Lung (tissue), 12 donors: ENCODE measurements around the gene RXFP2. TPM values are rescaled to one million over a fixed set of nuclear protein-coding genes. Genes with fewer than 3 reads are reported as not detected.

ENCODE experiments used
- ATAC-seq: fragments of 200-7000 bp; cut with Tn5 transposase; one replicate; pipeline ENCODE4 v1.9.1; 2020; ENCODE audit warnings: moderate number of reproducible peaks; ENCODE audit not compliant: insufficient read depth, low FRiP score
- DNase-seq, 3 donors: peaks; one replicate each; pipeline ENCODE4 v3.0.0-alpha.2; 2013 to 2017
- H3K27ac ChIP-seq, 2 donors: one replicate each; pipeline ENCODE4 v1.5.1; 2013; ENCODE audit warnings: mild to moderate bottlenecking in 2 of 2, moderate library complexity in 2 of 2, control low read depth in 1 of 2, inconsistent platforms in 1 of 2, low read depth in 1 of 2, low read length in 1 of 2
- H3K27me3 ChIP-seq, 3 donors: one replicate each; pipeline ENCODE4 v1.5.1; 2013; ENCODE audit warnings: low read length in 2 of 3; ENCODE audit not compliant: control insufficient read depth in 3 of 3, insufficient read depth in 3 of 3
- H3K36me3 ChIP-seq, 4 donors: one replicate each; pipeline ENCODE4 v1.5.1; 2013; ENCODE audit warnings: low read length in 4 of 4, mild to moderate bottlenecking in 1 of 4, moderate library complexity in 1 of 4; ENCODE audit not compliant: control insufficient read depth in 4 of 4, insufficient read depth in 4 of 4
- H3K4me1 ChIP-seq, 5 donors: one replicate each; pipeline ENCODE4 v1.5.1; 2013; ENCODE audit warnings: low read length in 5 of 5, mild to moderate bottlenecking in 2 of 5, moderate library complexity in 1 of 5; ENCODE audit not compliant: control insufficient read depth in 5 of 5, insufficient read depth in 5 of 5
- H3K4me3 ChIP-seq: one replicate; pipeline ENCODE4 v1.5.1; 2013; ENCODE audit warnings: mild to moderate bottlenecking, control low read depth, moderate library complexity
- H3K9ac ChIP-seq, 2 donors: one replicate each; pipeline ENCODE4 v1.5.1; 2013; ENCODE audit warnings: low read length in 2 of 2, control low read depth in 1 of 2; ENCODE audit not compliant: insufficient read depth in 1 of 2
- H3K9me3 ChIP-seq, 4 donors: one replicate each; pipeline ENCODE4 v1.5.1; 2013; ENCODE audit warnings: low read length in 3 of 4, mild to moderate bottlenecking in 1 of 4, moderate library complexity in 1 of 4; ENCODE audit not compliant: control insufficient read depth in 4 of 4, insufficient read depth in 3 of 4
- WGBS, 2 donors: extraction: QIAGEN DNeasy Blood & Tissue Kit; methylation state at CpG; one replicate each; pipeline ENCODE4 v1.1.7; 2013; 5-methylcytosine and 5-hydroxymethylcytosine counted together
- polyA plus RNA-seq, 2 donors: library from polyadenylated mRNA; stranded (reverse); fragments of 200-250 nt; gene quantifications; one replicate each; pipeline ENCODE4 v1.2.1, GENCODE V29; 2013
- total RNA-seq, 2 donors: library from RNA; depleted of rRNA in 1 of 2; stranded (reverse); fragments of >200 nt in 1 of 2; gene quantifications; one replicate each; pipeline ENCODE4 v1.2.1, GENCODE V29; 2014 to 2021
- TF ChIP-seq, protein P1 (sequence below): IDR thresholded peaks from 2 replicates; pipeline ENCODE4 v1.5.1; 2012; ENCODE audit warnings: mild to moderate bottlenecking; ENCODE audit errors: control extremely low read depth, extremely low read depth
- donor health status: control.
- donor health status: control.
- donor health status: Bipolar disorder and iron deficiency.
- donor health status: healthy.
- donor health status: DM: yes; HTN: yes; CAD: no.

Gene RXFP2
- total and polyA plus RNA-seq, 4 donors = not detected

DNA sequence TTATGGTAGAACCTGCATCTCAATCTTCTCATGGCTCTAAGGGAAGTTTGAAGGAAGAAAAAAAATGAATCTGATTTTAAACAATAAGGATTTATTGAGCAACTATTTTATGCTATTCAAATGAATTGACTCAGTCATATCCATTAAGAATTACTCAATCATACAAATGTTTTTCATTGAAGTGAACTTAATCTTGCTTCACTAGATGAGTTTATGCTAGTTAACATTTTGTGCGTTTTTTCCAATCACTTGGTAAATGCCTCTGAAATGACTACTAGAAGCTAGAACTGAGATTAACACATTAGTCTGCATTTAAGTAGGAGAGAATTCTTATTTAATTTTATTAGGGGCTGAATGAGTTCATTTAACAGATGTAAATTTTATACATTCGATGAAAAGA lies 25.2 kb downstream of the RXFP2 start:
- no peaks in the 10 kb centered on the region for H3K4me1 ChIP-seq
- TF ChIP-seq, protein P1, sequence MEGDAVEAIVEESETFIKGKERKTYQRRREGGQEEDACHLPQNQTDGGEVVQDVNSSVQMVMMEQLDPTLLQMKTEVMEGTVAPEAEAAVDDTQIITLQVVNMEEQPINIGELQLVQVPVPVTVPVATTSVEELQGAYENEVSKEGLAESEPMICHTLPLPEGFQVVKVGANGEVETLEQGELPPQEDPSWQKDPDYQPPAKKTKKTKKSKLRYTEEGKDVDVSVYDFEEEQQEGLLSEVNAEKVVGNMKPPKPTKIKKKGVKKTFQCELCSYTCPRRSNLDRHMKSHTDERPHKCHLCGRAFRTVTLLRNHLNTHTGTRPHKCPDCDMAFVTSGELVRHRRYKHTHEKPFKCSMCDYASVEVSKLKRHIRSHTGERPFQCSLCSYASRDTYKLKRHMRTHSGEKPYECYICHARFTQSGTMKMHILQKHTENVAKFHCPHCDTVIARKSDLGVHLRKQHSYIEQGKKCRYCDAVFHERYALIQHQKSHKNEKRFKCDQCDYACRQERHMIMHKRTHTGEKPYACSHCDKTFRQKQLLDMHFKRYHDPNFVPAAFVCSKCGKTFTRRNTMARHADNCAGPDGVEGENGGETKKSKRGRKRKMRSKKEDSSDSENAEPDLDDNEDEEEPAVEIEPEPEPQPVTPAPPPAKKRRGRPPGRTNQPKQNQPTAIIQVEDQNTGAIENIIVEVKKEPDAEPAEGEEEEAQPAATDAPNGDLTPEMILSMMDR = no peak
- H3K27me3 ChIP-seq = no peaks in the 10 kb centered on the region
- ATAC-seq (no peak), DNase-seq (no peak)
- no peaks in the 10 kb centered on the region for H3K36me3 ChIP-seq
- no peak overlapping the region for H3K27ac ChIP-seq
- H3K9me3 ChIP-seq = no peaks in the 10 kb centered on the region
- no peak overlapping the region for H3K4me3 ChIP-seq
- WGBS, 2 donors = 92 to 97% methylated on average over 2 of the region's 2 CpGs
- no peak overlapping the region for H3K9ac ChIP-seq

DNA sequence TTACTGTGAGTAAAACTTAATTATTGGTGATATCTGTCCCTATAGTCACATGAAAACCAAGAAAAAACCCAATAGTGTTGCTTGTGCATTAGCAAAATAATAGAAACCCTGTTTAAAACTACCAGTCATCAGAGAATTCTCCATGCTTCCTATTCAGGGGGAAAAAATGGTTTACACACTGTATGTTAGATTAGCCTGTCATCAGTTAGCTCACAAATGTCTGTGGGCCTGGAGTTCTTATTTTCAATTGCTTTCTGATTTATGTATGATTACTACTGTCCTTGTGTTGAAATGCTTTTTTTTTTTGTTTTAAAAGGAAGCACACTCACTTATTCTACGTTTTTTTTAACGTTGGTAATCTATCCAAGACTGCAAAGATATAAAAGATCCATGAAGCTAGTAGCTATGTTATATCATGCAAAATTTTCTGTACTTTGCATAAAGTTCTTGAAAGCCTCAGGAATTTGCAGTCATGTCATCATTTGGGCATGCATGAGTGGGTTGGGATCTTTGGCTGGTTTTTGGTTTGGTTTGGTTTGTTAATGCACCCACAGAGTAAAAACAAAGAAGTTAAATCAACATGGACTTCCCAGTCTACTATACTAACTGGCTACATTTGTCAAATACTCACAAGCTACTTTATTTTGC lies 25.9 kb downstream of the RXFP2 start:
- Histone ChIP-seq H3K27me3 (no peaks in the 10 kb centered on the region), H3K9ac (no peak overlapping the region), H3K4me3 (no peak overlapping the region), H3K27ac (no peak overlapping the region), H3K9me3 (no peaks in the 10 kb centered on the region), H3K4me1 (no peaks in the 10 kb centered on the region), H3K36me3 (no peaks in the 10 kb centered on the region)
- DNase-seq (no peak), ATAC-seq (no peak)
- WGBS, 2 donors = 57 to 74% methylated on average over 2 of the region's 2 CpGs
- TF ChIP-seq, protein P1 = no peak

GRCh38 chr13:31767175-31767900 lies 28.0 kb downstream of the RXFP2 start:
- Histone ChIP-seq H3K4me3 (no peak overlapping the region), H3K36me3 (no peaks in the 10 kb centered on the region), H3K27me3 (no peaks in the 10 kb centered on the region), H3K27ac (no peak overlapping the region), H3K4me1 (no peaks in the 10 kb centered on the region), H3K9ac (no peak overlapping the region), H3K9me3 (no peaks in the 10 kb centered on the region)
- no peak for ATAC-seq
- TF ChIP-seq, protein P1 = no peak
- DNase-seq = no peak
- 58 to 72% methylated on average over 4 of the region's 4 CpGs for WGBS, 2 donors
